Frontal cortex (tissue), 4 donors: Measurements from ENCODE around the gene CPN1. TPM values are rescaled to one million over a fixed set of nuclear protein-coding genes. Genes with fewer than 3 reads are reported as not detected.

Experiments used
- DNase-seq, 2 donors: peaks; one replicate each; pipeline ENCODE4 v3.0.0; 2012; ENCODE audit warnings: low spot score in 2 of 2
- FAIRE-seq: peaks from 2 replicates; lab custom pipeline; 2012; peaks lifted over from hg19 to GRCh38; lab: Jason Lieb, UNC
- total RNA-seq: library from RNA; depleted of rRNA; stranded (reverse); fragments of >200 nt; gene quantifications from one replicate; pipeline ENCODE4 v1.2.3, GENCODE V29; 2014
- donor health status: control.
- donor health status: control.
- donor health status: control.

The CPN1 gene
- total RNA-seq, 1 donor from 2014 or later = not detected

DNA sequence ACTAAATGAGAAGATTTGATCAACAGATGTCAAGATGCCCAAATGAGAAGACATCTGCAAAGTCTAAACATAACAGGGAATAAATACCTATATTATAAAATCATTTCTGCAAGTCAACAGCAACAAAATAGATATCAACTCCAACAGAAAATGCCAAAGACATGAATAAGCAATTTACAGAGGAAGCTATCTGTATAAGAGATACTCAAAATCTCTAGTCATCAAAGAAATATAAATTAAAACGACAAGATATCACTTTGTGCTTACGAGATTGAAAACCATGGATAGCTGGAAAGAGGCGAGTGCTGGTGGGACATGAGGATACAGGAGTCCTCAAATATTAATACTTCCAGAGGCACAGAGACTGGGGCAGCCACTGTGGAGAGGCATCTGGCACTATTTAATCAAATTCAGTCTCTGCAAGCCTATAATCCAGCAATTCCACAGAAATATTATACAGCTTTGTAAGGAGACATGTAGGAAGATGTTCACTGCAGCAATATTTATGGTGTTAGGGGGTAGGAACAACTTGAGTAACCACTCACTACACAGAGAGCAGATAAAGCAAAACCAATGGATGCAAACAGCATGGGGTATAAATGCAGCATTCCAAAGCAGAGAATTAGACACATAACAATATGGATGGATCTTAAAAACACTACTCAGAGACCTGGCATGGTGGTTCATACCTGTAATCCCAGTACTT is 76.7 kb downstream of the CPN1 start:
- FAIRE-seq (no peak), DNase-seq (no peak)

DNA sequence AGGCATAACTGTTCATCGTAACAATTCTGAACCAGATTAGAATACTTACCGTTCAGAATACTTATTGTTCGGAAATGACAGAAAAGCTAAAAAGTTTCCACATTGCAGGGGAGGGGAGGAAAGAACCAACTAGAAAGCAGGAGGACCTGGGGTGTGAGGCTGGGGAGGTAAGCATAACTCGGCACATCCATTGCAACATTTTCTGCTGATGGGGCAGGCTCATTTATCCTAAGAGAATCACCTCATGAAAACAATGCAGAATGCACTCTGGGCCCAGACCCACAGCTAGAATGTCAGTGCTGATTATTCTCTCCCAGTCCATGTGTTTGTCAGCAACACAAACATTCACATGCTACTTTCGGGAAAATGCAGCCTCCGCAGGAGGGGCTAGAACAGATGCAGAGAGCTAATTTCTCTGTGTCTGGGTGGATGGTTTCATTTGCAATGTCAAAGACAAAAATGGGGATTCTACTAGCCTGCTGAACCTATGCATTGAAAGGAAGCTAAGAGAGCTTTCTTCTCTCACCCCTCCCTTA is 81.5 kb downstream of the CPN1 start:
- DNase-seq (no peak), FAIRE-seq (no peak)

DNA sequence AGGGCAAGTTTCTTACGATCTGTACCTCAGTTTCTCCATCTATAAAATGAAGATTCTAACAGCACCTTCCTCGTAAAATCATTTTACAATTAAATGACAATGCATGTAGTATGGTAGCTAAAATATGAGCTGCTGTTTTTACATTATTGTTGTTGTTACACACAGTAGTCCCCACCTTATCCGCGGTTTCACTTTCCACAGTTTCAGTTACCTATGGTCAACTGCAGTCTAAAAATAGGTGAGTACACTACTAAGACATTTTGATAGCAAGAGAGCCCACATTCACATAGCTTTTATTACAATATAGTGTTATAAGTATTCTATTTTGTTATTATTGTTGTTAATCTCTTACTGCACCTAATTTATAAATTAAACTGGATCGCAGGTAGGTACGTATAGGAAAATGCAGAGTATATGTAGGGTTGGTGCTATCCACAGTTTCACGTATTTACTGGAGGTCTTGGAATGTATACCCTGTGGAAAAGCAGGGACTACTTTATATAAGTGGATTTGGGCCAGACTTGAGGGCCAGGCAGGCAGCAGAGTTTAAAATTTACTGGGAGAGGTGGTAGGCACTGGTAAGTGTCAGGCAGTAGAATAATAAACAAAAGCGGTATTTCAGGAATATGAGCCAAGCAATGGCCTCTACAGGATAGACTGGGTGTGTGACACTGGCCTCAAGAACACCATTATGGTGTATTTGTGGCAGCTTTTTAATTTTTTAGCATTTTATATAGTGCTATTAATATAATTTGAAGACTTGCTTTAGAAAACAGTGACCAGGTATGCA is 82.2 kb downstream of the CPN1 start:
- DNase-seq (no peak), FAIRE-seq (no peak)

DNA sequence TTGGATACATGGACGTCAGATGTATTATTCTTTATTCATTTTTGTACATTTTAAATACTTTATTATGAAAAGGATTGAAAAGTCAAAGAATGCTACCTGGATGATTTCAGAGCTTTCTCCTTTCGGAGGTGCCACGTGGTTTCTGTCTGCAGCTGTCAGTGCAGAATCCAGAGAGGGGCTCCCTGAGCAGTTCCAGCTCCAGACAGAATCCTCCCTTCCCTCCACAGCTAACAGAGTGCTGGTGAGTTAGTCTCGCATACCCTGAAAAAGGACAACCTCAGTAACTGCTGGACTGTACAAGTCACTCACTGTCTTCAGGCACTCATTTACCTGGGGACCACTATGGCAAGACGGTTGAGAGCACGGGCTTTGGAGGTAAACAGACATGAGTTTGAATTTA is 82.8 kb downstream of the CPN1 start:
- FAIRE-seq = no peak
- DNase-seq = no peak

DNA sequence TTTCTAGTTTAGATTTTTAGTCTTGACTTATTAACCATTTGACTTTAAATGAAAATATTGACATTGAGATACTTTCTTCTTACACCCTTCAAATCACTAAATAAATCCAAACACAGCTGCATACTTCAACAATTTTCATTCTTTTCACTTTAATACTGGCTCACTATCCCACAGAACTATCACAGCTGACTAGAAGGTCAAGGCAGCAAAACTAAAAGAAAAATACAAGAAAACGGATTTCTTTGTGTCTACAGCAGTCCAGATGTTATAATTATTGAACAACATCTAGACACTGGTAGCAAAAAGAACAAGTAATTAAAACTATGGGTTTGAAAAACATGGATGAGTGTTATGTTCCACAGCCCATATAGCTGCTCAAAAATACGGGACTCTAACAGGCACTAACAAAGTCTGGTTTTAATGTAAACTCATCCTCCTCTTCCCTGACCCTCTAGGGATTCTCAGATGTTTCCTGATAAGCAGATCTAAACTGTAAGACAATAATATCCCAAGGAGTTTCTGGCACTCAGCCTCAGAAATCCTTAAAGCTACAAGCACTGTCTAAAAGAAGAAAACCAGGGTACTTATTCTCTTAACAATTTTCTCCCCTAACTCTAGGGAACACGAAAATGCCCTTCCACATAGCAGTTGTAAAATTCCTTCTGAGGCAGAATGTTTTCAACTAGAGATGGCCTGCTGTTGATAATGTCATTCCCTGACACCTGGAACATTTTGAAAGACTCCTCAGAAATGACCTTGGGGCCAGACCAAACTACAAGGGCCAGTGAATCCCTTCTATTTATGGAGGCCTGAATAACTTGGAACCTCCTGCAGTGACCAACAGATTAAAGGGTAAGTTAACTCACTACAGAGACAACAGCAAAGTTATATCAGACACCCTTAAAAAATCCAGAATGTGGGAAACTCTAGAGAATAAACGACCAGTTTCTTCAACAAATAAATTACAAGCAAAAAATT is 84.7 kb downstream of the CPN1 start:
- DNase-seq (no peak), FAIRE-seq (no peak)

DNA sequence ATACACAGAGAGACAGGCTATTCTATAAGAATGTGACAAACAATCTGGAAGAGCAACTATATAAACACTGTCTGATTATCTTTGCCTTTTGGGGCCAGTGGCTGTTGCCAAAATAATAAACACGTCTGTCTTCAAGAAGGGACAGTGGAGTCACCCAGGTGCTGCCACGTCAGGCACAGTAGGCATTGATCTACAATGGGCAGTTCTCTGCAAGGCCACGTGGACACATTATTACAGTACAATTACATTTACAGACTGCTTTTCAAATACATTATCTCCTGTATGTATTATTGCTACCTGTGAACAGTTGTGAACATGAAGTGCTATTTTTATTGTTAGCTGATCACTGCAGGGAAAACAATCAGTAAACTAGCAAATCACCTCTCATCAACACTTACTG is 86.0 kb downstream of the CPN1 start:
- no peak for FAIRE-seq
- DNase-seq = no peak

DNA sequence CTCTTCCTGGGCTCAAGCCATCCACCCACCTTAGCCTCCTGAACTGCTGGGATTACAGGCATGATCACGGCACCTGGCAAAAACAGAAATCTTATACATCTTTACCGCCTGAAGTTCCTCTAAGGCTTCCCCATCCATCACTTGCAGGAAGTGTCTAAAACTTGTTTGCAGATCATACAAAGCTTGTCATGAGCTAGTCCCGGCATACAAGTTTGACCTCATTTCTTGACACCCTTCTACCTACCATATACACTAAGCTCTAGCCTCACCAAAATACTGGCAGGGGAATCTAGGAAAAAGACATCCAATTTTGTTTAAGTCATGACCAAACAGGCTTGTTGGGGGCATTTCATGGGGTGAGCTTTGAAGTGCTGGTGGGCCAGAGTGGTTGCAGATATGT is 86.4 kb downstream of the CPN1 start:
- FAIRE-seq (no peak), DNase-seq (no peak)

DNA sequence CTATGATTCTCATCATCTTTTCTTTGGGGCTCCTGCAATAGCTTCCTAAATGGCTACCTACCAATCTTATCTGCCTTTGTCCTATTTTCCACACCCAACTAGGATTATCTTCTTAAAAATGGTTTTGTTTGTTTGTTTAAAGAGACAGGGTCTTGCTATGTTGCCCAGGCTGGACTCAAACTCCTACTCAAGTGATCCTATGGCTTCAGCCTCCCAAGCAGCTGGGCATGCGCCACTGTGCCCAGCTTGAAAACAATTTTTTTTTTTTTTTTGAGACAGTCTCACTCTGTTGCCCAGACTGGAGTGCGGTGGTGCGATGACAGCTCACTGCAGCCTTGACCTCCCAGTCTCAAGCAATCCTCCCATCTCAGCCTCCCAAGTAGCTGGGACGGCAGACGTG is 86.9 kb downstream of the CPN1 start:
- no peak for DNase-seq
- FAIRE-seq = no peak

DNA sequence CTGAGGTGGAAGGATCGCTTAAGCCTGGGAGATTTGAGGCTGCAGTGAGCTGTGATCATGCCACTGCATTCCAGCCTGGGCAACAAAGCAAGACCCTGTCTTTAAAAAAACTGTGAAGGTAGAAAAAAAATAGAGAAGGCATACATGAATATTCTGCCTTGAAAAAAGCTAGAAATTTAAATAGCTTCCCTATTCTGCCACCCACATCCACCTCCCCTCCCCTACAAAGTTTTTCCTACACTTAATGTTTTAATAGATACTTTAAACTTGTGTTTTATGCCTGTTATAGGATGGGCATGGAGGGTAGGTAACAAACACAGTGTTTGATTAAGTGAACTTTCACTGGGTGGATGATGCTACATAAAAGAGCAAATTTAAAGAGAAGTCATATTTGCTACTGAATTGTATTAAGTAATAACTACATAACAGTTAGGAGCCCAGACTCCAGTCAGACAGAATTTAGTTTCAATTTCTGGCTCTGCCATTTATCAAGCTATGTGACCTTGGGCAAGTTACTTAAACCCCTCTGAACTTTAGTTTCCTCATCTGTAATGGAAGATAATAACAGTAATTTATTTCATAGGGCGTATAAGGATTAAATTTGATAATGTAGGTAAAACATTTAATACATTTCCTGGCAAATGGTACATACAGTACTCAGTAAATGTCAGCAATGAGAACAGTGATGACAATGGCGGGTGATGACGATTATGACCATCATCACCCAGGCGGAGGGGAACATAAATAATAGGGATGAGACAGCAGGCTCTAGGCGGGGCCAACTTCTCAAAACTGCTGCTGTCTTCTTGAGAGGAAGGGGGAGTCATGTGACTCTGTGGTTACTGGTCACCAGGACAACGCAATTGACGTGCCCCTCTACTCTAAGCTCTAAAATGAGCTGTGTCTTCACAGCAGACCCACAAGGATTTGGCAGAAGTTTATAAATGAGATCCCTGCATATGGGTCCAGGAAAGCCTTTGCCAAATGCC is 87.7 kb downstream of the CPN1 start:
- DNase-seq (peak in 1 of 2 donors; percentile 30), FAIRE-seq (no peak)

Other genes with a start within 250 kb of the CPN1 start
- 2.9 TPM for gene DNMBP, start 71.9 kb downstream of the CPN1 start, total RNA-seq
- 10.6 TPM for gene ERLIN1, start 104.2 kb upstream of the CPN1 start, total RNA-seq
- 19.2 TPM for gene CHUK, start 147.7 kb upstream of the CPN1 start, total RNA-seq
- gene CWF19L1, start 185.8 kb upstream of the CPN1 start, total RNA-seq = 40.8 TPM
- 52.2 TPM for gene BLOC1S2, start 204.8 kb upstream of the CPN1 start, total RNA-seq
- gene PKD2L1, start 248.4 kb upstream of the CPN1 start, total RNA-seq = not detected